Measurements from ENCODE around the gene PPP1R1A. TPM values are rescaled to one million over a fixed set of nuclear protein-coding genes. Genes with fewer than 3 reads are reported as not detected.

Gene PPP1R1A
- total and polyA plus RNA-seq, 2 experiments from 2014 or later, result 154 to 196 TPM

DNA sequence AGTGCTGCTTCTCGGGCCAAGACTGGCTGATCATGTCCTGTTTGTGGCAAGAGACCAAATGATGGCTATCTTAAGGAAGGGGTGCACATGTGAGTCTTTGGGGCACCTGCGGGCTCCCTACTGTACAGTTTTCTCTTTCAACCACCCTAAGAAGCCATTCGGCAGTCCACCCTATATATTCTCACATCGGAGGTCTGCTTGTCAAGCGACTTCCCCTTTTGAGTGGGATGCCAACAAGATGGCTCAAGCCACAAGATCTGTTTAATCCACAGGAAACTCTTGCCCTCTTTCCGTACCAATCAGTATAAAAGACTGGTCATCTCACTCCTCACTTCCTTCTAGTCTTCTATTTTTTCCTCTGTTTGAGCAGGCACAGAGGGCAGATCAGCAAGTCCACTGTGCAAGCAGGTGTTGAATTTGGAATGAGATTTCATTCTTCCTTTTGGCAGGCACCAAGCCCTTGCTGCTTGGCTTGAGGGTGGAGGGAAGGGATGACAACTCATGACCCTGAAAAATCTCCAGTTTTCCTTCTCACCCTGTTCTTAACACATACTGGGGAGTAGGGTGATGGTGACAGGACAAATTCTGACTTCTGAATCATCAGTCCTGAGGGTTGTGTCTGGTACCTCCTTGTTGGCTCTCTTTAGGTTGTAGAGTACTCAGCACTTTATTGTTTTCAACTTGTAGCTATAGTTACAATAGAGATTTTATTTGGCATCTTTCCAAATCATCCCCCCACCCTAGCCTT is 28.6 kb upstream of the PPP1R1A start:
- DNase-seq (ENCODE audit: low read depth in 1 of 2, low spot score in 1 of 2), result no peak
- Histone ChIP-seq H3K27ac (no peak overlapping the region), H3K27me3 (peaks cover 8% of the 10 kb centered on the region), H3K4me1 (ENCODE audit: low read depth) (no peaks in the 10 kb centered on the region), H3K9me3 (ENCODE audit: low read depth) (no peaks in the 10 kb centered on the region), H3K4me3 (no peak overlapping the region), H3K36me3 (no peaks in the 10 kb centered on the region)
- TF ChIP-seq, protein P1, sequence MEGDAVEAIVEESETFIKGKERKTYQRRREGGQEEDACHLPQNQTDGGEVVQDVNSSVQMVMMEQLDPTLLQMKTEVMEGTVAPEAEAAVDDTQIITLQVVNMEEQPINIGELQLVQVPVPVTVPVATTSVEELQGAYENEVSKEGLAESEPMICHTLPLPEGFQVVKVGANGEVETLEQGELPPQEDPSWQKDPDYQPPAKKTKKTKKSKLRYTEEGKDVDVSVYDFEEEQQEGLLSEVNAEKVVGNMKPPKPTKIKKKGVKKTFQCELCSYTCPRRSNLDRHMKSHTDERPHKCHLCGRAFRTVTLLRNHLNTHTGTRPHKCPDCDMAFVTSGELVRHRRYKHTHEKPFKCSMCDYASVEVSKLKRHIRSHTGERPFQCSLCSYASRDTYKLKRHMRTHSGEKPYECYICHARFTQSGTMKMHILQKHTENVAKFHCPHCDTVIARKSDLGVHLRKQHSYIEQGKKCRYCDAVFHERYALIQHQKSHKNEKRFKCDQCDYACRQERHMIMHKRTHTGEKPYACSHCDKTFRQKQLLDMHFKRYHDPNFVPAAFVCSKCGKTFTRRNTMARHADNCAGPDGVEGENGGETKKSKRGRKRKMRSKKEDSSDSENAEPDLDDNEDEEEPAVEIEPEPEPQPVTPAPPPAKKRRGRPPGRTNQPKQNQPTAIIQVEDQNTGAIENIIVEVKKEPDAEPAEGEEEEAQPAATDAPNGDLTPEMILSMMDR (IDR thresholded peaks at IDR 0.05; ENCODE audit: low read depth, low read length), result no peak

- Histone ChIP-seq H3K9me3 (ENCODE audit: low read depth) (no peaks in the 10 kb centered on the region), H3K4me3 (no peak overlapping the region), H3K27ac (no peak overlapping the region), H3K27me3 (no peaks in the 10 kb centered on the region), H3K4me1 (ENCODE audit: low read depth) (no peaks in the 10 kb centered on the region), H3K36me3 (no peaks in the 10 kb centered on the region)
- TF ChIP-seq, protein P1 (IDR thresholded peaks at IDR 0.05; ENCODE audit: low read depth, low read length), result no peak
- DNase-seq (ENCODE audit: low read depth in 1 of 2, low spot score in 1 of 2), result no peak
Measured at GRCh38 chr12:54612225-54612750, 23.8 kb upstream of the PPP1R1A start.

- no peaks in the 10 kb centered on the region for H3K36me3 ChIP-seq
- no peaks in the 10 kb centered on the region for H3K27me3 ChIP-seq
- TF ChIP-seq, protein P1 (IDR thresholded peaks at IDR 0.05; ENCODE audit: low read depth, low read length), result no peak
- no peaks in the 10 kb centered on the region for H3K4me1 ChIP-seq (ENCODE audit: low read depth)
- no peaks in the 10 kb centered on the region for H3K9me3 ChIP-seq (ENCODE audit: low read depth)
- no peak overlapping the region for H3K27ac ChIP-seq
- DNase-seq (ENCODE audit: low read depth in 1 of 2, low spot score in 1 of 2), result no peak
- no peak overlapping the region for H3K4me3 ChIP-seq
Measured at GRCh38 chr12:54611715-54612149, 23.3 kb upstream of the PPP1R1A start.

GRCh38 chr12:54608769-54609168 is 20.3 kb upstream of the PPP1R1A start:
- no peaks in the 10 kb centered on the region for H3K4me1 ChIP-seq (ENCODE audit: low read depth)
- no peaks in the 10 kb centered on the region for H3K9me3 ChIP-seq (ENCODE audit: low read depth)
- H3K36me3 ChIP-seq, result no peaks in the 10 kb centered on the region
- no peak overlapping the region for H3K27ac ChIP-seq
- TF ChIP-seq, protein P1 (IDR thresholded peaks at IDR 0.05; ENCODE audit: low read depth, low read length), result no peak
- no peak overlapping the region for H3K4me3 ChIP-seq
- DNase-seq (ENCODE audit: low read depth in 1 of 2, low spot score in 1 of 2), result no peak
- H3K27me3 ChIP-seq, result no peaks in the 10 kb centered on the region

- H3K9me3 ChIP-seq (ENCODE audit: low read depth), result no peaks in the 10 kb centered on the region
- no peaks in the 10 kb centered on the region for H3K27me3 ChIP-seq
Measured at GRCh38 chr12:54608156-54608555, 19.7 kb upstream of the PPP1R1A start.

More at GRCh38 chr12:54608156-54608555, 19.7 kb upstream of the PPP1R1A start:
- Histone ChIP-seq H3K36me3 (no peaks in the 10 kb centered on the region), H3K4me3 (no peak overlapping the region), H3K27ac (no peak overlapping the region), H3K4me1 (ENCODE audit: low read depth) (no peaks in the 10 kb centered on the region)
- TF ChIP-seq, protein P1 (IDR thresholded peaks at IDR 0.05; ENCODE audit: low read depth, low read length), result no peak
- no peak for DNase-seq (ENCODE audit: low read depth in 1 of 2, low spot score in 1 of 2)

Measured in cardiac muscle cell (in vitro differentiated cells and primary cell).